H7 (cell line): ENCODE measurements around the gene RASGRP4. TPM values are rescaled to one million over a fixed set of nuclear protein-coding genes. Genes with fewer than 3 reads are reported as not detected.
"Not testable (repeated sequence)": the region's sequence is repeated elsewhere in the genome, so short reads cannot be mapped to it uniquely, and the experiment has no call there.

Source experiments
- DNase-seq: peaks from one replicate; pipeline ENCODE4 v3.0.0; 2012
- H3K27me3 ChIP-seq: 2 replicates; pipeline ENCODE4 v1.6.0; 2011; ENCODE audit warnings: mild to moderate bottlenecking, low read length; ENCODE audit not compliant: control insufficient read depth, insufficient read depth
- H3K36me3 ChIP-seq: replicated peaks from 2 replicates; pipeline ENCODE4 v1.5.1; 2011; ENCODE audit warnings: low read length; ENCODE audit not compliant: control insufficient read depth, insufficient read depth
- H3K4me3 ChIP-seq: 2 replicates; pipeline ENCODE4 v1.5.1; 2011; ENCODE audit warnings: low read depth, mild to moderate bottlenecking, control low read depth, low read length, moderate library complexity; ENCODE audit not compliant: insufficient read depth
- total RNA-seq: library from RNA; depleted of rRNA; stranded (reverse); fragments of >200 nt; shearing (Covaris generic); gene quantifications from 2 replicates; pipeline ENCODE4 v1.2.3, GENCODE V29; 2014

RASGRP4 gene
- total RNA-seq, 1 experiment from 2014 or later, result 1.2 TPM

DNA sequence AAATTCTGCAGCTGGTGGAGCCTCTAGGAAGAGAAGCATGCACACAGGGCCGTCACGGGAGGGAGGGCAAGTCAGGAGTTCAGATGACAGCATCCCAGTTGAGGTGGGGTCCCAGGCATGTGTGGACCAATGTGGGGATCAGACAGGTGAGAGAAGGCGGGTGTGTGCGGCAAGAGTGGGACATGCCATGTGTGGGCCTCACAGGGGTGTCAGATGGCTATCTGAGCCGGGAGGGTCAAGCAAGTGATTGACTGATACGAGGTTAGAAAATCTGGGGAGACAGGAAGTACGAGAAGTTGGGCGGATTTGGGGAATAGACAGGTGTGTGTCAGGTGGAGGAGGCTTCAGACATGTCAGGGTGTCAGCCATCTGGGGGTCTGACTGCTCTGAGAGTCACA is 8.9 kb downstream of the RASGRP4 start:
- Histone ChIP-seq H3K36me3 (no peaks in the 10 kb centered on the region), H3K4me3 (peak overlapping the region; percentile 54; the same call in 1 of the 2 replicates), H3K27me3 (peaks cover 7% of the 10 kb centered on the region; the same call in 1 of the 2 replicates)
- DNase-seq, result peak; percentile 26

DNA sequence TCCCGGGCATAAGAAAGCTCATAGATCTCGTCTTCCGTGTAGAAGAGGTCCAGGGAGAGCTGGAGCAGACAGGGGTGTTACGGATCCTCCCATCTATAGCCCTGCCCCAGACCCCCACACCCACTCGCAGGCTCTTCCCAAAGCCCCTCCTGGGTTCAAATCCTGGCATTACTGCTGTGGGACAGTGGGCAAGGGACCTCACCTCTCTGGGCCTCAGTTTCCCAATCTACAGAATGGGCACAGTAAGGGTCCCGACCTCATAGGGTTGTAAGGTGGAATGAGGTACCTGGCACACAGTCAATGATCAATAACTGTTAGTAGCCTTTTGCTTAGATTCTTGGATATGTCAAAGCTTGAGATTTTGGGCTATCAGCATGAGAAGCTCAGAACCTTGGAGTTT is 12.6 kb downstream of the RASGRP4 start:
- H3K36me3 ChIP-seq, result no peaks in the 10 kb centered on the region
- H3K4me3 ChIP-seq, result no peak overlapping the region
- peaks cover 2% of the 10 kb centered on the region; the same call in 1 of the 2 replicates for H3K27me3 ChIP-seq
- DNase-seq, result no peak

DNA sequence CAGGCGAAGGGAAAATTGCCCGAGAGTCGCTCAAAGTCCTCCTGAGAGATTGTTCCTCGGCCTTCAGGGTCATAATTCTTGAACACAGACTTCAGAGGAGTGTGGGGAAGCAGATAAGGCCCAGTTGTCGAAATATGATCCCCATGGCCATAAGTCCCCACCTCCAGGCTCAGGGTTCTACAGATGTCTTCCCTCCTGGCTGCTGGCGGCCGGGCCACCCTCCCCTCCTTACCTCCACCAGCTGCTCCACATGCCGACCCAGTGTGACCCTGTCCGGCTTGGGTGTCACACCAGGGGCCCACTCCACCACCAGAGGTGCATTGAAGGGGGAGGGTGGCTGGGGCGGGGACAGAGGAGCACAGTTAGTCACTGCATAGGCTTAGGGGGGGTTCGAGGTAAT is 13.1 kb downstream of the RASGRP4 start:
- no peaks in the 10 kb centered on the region for H3K36me3 ChIP-seq
- no peak for DNase-seq

DNA sequence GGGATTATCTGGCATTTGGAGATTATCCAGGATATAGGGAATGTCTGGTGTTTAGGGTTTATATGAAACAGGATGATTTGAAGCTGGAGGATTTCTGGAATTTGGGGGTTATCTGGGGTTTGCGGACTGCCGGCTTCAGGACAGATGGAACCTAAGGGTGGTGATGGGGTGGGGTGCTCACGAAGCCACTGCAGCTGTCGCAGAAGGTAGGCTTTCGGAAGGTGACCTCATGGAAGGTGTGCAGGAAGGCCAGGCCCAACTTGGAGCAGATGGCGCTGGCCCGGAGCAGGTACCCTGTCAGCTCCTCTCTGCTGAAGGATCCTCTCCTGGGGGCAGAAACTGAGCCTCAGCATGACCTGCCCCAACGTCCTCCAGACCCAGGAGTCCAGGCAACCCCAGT is 13.5 kb downstream of the RASGRP4 start:
- Histone ChIP-seq H3K36me3 (no peaks in the 10 kb centered on the region), H3K27me3 (no peaks in the 10 kb centered on the region; the same call in 1 of the 2 replicates), H3K4me3 (no peak overlapping the region)
- no peak for DNase-seq

More for the DNA sequence above, 13.1 kb downstream of the RASGRP4 start:
- Histone ChIP-seq H3K27me3 (no peaks in the 10 kb centered on the region; the same call in 1 of the 2 replicates), H3K4me3 (no peak overlapping the region)

DNA sequence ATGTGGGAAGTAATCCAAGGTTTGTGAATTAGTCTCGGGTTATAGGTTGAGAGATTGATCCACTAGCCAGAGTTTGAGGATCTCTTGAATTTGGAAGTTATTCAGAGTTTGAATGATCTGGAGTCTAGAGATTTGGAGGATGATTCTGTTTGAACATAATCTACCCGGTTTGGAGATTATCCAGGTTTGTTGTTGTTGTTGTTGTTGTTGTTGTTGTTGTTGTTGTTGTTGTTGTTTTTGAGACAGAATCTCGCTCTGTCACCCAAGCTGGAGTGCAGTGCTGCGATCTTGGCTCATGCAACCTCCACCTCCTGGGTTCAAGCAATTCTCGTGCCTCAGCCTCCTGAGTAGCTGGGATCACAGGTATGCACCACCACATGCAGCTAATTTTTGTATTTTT is 14.1 kb downstream of the RASGRP4 start:
- not testable (repeated sequence) for H3K4me3 ChIP-seq, DNase-seq, H3K36me3 ChIP-seq, H3K27me3 ChIP-seq

DNA sequence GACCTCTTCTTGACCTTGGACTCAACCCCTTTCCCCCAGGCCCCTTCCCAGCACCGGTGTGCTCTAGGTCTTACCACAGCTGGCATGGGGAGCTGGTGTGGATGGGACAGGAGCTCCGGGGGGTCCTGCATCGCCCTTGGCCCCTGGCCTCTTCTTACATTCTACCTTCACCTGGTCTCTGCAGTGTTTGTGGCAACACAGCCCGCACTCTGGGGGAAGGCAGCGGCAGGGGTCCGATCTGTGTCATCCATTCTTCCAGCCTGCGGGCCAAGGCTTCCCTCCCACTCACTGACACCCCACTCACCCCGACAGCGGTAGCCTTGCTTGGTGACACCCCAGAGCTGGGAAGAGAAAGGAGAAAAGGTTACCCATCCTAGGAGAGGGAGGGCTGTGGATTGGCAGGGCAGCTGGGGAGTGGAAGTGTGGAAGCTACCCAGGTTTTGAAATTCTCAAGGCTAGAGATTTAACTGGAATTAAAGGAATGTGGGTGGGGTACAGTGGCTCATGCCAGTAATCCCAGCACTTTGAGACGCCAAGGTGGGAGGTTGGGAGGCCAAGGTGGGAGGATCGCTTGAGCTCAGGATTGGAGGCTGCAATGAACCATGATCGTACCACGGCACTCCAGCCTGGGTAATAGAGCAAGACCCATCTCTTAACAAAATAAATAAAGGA is 14.8 kb downstream of the RASGRP4 start:
- Histone ChIP-seq H3K36me3 (no peaks in the 10 kb centered on the region; the same call in 1 of the 2 replicates), H3K4me3 (no peak overlapping the region), H3K27me3 (no peaks in the 10 kb centered on the region)
- DNase-seq, result no peak

DNA sequence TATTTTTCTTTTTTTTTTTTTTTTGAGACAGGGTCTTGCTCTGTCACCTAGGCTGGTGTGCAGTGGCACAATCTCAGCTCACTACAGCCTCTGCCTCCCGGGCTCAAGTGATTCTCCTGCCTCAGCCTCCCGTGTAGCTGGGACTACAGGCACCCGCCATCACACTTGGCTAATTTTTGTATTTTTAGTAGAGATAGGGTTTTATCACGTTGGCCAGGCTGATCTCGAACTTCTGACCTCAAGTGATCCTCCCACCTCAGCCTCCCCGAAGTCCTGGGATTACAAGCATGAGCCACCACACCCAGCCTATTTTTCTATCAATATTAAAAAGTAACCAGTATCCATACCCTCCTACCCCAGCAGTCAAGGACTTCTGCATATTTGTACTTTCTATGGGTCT is 15.6 kb downstream of the RASGRP4 start:
- H3K27me3 ChIP-seq, DNase-seq, H3K4me3 ChIP-seq, H3K36me3 ChIP-seq: not testable (repeated sequence)

DNA sequence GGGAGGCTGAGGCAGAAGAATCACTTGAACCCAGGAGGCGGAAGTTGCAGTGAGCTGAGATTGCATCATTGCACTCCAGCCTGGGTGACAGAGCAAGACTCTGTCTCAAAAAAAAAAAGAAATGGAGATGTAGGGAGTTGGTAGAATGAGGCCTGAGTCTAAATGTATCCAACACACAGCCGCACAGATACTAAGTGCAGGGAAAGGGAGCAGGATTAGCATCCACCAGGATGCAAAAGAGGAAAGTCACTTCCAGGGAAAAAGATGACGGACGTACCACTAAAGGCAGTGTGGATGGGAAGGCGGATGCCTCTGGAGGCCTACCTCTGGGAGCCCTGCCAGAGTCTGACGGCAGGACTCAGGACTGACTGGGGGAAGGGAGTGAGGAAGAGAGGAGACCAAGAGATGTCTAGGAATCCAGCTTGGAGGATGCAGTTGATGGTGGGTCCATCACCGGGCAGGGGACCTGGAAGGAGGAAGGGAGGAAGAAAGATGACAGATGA is 16.3 kb downstream of the RASGRP4 start:
- no peak overlapping the region for H3K4me3 ChIP-seq
- H3K36me3 ChIP-seq, result no peaks in the 10 kb centered on the region; the same call in 1 of the 2 replicates
- no peaks in the 10 kb centered on the region; the same call in 1 of the 2 replicates for H3K27me3 ChIP-seq
- no peak for DNase-seq

DNA sequence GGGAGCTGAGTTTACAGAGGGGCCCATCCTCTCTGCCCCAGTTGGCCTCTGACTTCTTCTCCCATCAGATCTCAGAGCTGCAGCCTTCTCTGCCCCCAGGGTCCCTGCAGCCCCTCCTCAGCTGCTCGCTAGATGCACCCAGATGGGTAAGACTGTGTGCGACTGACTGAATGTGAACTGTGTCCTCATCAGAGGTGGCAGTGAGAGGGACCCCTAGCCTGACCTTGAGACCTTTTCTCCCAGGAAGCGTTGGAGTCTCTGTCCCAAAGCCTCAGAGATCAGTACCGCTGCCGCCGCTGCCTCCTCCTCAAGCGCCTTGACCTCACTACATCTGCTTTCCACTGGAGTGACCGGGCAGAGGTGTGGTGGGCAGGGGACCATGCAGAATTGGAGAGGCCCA is 20.7 kb downstream of the RASGRP4 start:
- Histone ChIP-seq H3K4me3 (no peak overlapping the region), H3K36me3 (no peaks in the 10 kb centered on the region; the same call in 1 of the 2 replicates), H3K27me3 (peaks cover 14% of the 10 kb centered on the region)
- DNase-seq, result no peak

DNA sequence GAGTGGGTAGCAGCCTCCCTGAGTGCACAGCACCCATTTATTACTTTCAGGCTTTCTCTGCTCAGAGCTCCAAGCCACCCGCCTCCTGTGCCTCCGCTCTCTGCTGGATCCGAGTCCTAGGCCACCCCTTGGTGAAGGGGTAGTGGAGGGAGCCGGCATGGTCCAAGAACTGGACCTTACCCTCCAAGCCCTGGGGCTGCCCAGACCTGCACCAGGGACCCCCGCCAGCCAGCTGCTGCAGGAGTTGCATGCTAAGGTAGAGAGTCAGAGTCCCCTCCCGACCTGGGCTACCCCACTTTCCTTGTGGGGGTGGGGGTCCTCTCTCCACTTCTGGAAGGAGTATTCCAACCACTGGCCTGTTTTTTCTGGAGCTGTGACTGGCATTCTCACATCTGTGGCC is 21.2 kb downstream of the RASGRP4 start:
- H3K36me3 ChIP-seq, result no peaks in the 10 kb centered on the region; the same call in 1 of the 2 replicates
- DNase-seq, result no peak
- no peak overlapping the region for H3K4me3 ChIP-seq
- H3K27me3 ChIP-seq, result peaks cover 17% of the 10 kb centered on the region

DNA sequence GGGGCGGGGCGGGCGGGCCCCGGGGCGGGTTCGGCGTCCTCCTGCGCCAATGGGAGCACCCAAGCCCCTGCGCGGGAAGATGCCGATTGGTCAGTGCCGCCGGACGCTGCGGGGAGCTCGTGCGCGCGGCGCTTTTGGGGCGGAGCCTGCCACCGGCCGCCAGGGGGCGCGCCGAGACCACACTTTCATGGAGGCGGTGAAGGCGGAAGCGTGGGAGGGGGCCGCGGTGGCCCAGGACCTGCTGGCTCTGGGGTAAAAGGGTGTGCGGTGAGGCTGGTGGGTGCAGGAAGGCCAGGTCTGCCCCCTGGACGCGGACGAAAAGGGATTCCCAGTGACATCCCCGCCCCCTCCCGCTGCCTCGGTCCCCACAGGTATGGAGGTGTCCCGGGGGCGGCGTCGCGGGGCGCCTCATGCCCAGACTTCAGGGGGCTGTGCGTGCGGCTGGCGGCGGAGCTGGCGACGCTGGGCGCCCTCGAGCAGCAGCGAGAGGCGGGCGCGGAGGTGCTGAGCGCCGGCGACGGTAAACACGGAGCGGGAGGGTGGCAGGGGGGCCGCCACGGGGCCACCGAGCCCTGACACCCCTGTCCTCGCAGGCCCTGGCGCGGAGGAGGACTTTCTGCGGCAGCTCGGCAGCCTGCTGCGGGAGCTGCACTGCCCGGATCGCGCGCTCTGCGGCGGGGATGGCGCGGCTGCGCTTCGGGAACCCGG is 22.9 kb downstream of the RASGRP4 start, which contains the start of gene FAM98C:
Gene FAM98C (plus strand): TSS at position 127 of the 708 bp plus-strand sequence. CDS start 61 bp downstream, at position 188.
- Histone ChIP-seq H3K36me3 (no peaks in the 10 kb centered on the region; the same call in 1 of the 2 replicates), H3K27me3 (peaks cover 26% of the 10 kb centered on the region), H3K4me3 (peak within 1 kb of the TSS; percentile 66)
- peak; percentile 100 for DNase-seq

DNA sequence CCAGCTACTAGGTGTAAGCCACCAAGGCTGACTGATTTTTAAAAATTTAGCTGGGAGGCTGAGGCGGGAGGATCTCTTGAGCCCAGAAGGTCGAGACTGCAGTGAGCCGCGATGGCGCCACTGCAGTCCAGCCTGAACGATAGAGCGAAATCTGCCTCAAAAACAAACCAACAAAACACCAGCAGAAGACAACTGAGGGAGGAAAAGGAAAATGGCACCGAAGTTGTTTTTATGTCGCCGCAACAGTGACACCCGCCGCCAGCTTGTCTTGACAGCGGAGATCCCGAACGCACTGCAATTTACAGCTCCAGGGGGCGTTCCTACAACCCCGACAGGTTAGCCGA is 23.4 kb downstream of the RASGRP4 start:
- H3K36me3 ChIP-seq, result no peaks in the 10 kb centered on the region; the same call in 1 of the 2 replicates
- peaks cover 29% of the 10 kb centered on the region for H3K27me3 ChIP-seq
- peak overlapping the region; percentile 22; the same call in 1 of the 2 replicates for H3K4me3 ChIP-seq
- DNase-seq, result no peak

DNA sequence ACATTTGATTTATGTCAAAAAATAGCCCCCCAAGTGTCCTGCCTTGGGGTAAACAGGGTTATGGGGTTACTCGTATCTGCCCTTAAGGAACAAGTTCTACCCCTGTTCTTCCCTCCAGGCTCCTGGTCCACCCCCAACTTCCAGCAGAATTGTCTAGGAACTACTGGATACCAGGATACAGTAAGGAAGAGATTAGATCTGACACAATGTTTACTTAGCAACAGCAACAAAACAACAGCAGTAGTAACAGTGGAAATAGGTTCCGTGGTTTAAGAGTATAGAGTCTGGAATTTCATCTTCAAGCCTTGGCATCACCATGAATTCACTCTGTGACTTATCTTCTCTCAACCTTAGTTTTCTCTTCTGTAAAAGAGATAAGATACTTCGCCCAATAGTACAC is 24.9 kb downstream of the RASGRP4 start:
- Histone ChIP-seq H3K4me3 (no peak overlapping the region), H3K36me3 (no peaks in the 10 kb centered on the region), H3K27me3 (peaks cover 41% of the 10 kb centered on the region)
- DNase-seq, result no peak

DNA sequence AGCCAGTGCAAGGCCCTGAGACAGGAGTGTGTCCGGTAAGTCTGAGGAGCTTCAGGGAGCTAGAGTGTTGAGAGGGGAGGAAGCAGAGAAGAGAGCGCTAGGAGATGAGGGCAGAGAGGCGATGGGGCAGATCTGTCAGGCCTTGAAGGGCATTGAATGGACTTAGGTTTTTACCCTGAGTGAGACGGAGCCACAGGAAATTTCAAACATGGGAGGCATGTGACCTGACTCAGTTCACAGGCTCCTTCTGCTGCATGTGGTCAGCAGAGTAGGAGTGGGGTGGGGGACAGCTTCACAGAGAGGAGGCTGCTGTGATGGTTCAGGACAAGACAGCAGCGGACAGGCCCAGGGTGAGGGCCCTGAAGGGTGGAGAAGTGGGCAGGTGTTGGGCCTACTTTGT is 25.7 kb downstream of the RASGRP4 start:
- no peak for DNase-seq
- H3K27me3 ChIP-seq, result peaks cover 43% of the 10 kb centered on the region
- H3K36me3 ChIP-seq, result no peaks in the 10 kb centered on the region
- H3K4me3 ChIP-seq, result no peak overlapping the region

DNA sequence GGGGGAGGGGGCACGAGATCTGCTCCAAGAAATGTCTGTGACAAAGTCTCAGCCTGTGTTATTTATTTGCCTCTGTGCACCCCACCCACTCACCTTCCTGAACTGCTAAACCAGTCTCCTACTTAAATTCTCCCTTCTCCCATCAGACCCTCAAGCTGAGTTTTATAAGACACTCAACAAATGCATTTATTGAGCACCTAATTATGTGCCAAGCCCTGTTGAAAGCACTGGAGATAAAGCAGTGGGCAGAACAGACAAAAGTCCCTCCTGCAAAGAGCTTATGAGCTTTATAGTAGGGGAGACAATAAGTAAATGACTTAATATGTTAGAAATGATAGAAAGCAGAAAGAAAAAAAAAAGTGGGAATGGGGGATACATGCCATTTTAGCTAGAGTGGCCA is 26.5 kb downstream of the RASGRP4 start:
- H3K4me3 ChIP-seq, result no peak overlapping the region
- DNase-seq, result no peak
- H3K27me3 ChIP-seq, result peaks cover 43% of the 10 kb centered on the region
- H3K36me3 ChIP-seq, result no peaks in the 10 kb centered on the region
